H1 (cell line): ENCODE results near the gene SEMA3G. TPM values are rescaled to one million over a fixed set of nuclear protein-coding genes. Genes with fewer than 3 reads are reported as not detected.
A peak's percentile ranks its signal among the peaks of the same experiment; 100 is the strongest.

Experiments
- CTCF ChIA-PET: fragments of 300-600 bp; sonication (Branson Sonifier 250); formaldehyde crosslinking; loops from one replicate; lab custom pipeline; 2021; ENCODE audit not compliant: partially characterized antibody; lab: Charles Lee
- POLR2A ChIA-PET: fragments of 300-600 bp; sonication (Branson Sonifier 250); formaldehyde crosslinking; loops from one replicate; lab custom pipeline; 2021; ENCODE audit warnings: inconsistent platforms; ENCODE audit not compliant: partially characterized antibody; lab: Charles Lee
- DNase-seq, 2 experiments: peaks; one replicate each; pipeline versions ENCODE4 v3.0.0 to v3.0.0-alpha.2; 2010 to 2022; ENCODE audit warnings: low spot score in 2 of 2, low read depth in 1 of 2, mixed read lengths in 1 of 2
- FAIRE-seq: peaks from 2 replicates; lab custom pipeline; 2011; peaks lifted over from hg19 to GRCh38; lab: Jason Lieb, UNC
- H2AFZ ChIP-seq: 2 replicates; pipeline ENCODE4 v1.8.1; 2012; ENCODE audit warnings: low read length, inconsistent platforms
- H2AK5ac ChIP-seq: 2 replicates; pipeline ENCODE4 v1.6.1; 2013; ENCODE audit warnings: low read depth, low read length
- H2BK120ac ChIP-seq: replicated peaks from 2 replicates; pipeline ENCODE3; 2013; ENCODE audit warnings: low read depth, low read length, inconsistent platforms
- H2BK12ac ChIP-seq: 2 replicates; pipeline ENCODE4 v1.6.1; 2013; ENCODE audit warnings: low read depth, low read length
- H2BK15ac ChIP-seq: 2 replicates; pipeline ENCODE4 v1.6.1; 2013; ENCODE audit warnings: low read length
- H2BK20ac ChIP-seq: 2 replicates; pipeline ENCODE4 v1.6.1; 2013; ENCODE audit warnings: low read length
- H2BK5ac ChIP-seq: 2 replicates; pipeline ENCODE4 v1.6.1; 2013; ENCODE audit warnings: low read depth, low read length
- H3K14ac ChIP-seq: 2 replicates; pipeline ENCODE4 v1.6.1; 2013; ENCODE audit warnings: inconsistent platforms; ENCODE audit not compliant: insufficient read length
- H3K18ac ChIP-seq: 2 replicates; pipeline ENCODE4 v1.6.1; 2013; ENCODE audit warnings: low read length; ENCODE audit errors: extremely low read depth
- H3K23ac ChIP-seq: 2 replicates; pipeline ENCODE4 v1.6.1; 2013; ENCODE audit warnings: inconsistent platforms; ENCODE audit not compliant: insufficient read length
- H3K23me2 ChIP-seq: 2 replicates; pipeline ENCODE4 v1.6.1; 2013; ENCODE audit warnings: low read depth, low read length
- H3K27ac ChIP-seq: 2 replicates; pipeline ENCODE4 v1.6.1; 2011; ENCODE audit warnings: low read depth, low read length, inconsistent platforms
- H3K27me3 ChIP-seq, 4 experiments: replicated peaks in 1 of 4; 1 replicate in 1 of 4; 2 replicates in 3 of 4; pipeline versions ENCODE4 v1.6.1 to v1.8.1; 2011 to 2013; ENCODE audit warnings: low read length in 3 of 4, mild to moderate bottlenecking in 3 of 4, inconsistent platforms in 2 of 4, mixed read lengths in 2 of 4, moderate library complexity in 1 of 4; ENCODE audit not compliant: control insufficient read depth in 3 of 4, insufficient read depth in 3 of 4; ENCODE audit errors: extremely low read depth in 1 of 4
- H3K36me3 ChIP-seq, 4 experiments: 2 replicates each; pipeline versions ENCODE4 v1.6.1 to v1.8.1; 2011 to 2013; ENCODE audit warnings: mild to moderate bottlenecking in 4 of 4, low read length in 3 of 4, moderate library complexity in 2 of 4, control low read depth in 1 of 4, inconsistent platforms in 1 of 4; ENCODE audit not compliant: insufficient read depth in 4 of 4, control insufficient read depth in 2 of 4
- H3K4ac ChIP-seq: replicated peaks from 2 replicates; pipeline ENCODE3; 2013; ENCODE audit warnings: low read length, low read depth, mixed read lengths, inconsistent platforms; ENCODE audit not compliant: insufficient read length
- H3K4me1 ChIP-seq, 4 experiments: replicated peaks in 1 of 4; 1 replicate in 1 of 4; 2 replicates in 3 of 4; pipeline versions ENCODE4 v1.6.1 to v1.8.1; 2011 to 2013; ENCODE audit warnings: low read length in 3 of 4, inconsistent platforms in 2 of 4, mixed read lengths in 1 of 4; ENCODE audit not compliant: insufficient read depth in 4 of 4, control insufficient read depth in 3 of 4
- H3K4me2 ChIP-seq, 2 experiments: 2 replicates each; pipeline versions ENCODE4 v1.6.1 to v1.8.1; 2011 to 2013; ENCODE audit warnings: low read depth in 2 of 2, low read length in 2 of 2, control low read depth in 1 of 2, inconsistent platforms in 1 of 2, mild to moderate bottlenecking in 1 of 2; ENCODE audit not compliant: insufficient read depth in 1 of 2
- H3K4me3 ChIP-seq, 4 experiments: fragments of 200-600, 300-600 bp in 1 of 4; sonication (generic), shearing (Covaris generic), sonication (Bioruptor Twin) in 1 of 4; 2 replicates each; pipeline versions ENCODE4 v1.5.1 to v1.8.1; 2011 to 2016; ENCODE audit warnings: low read length in 4 of 4, low read depth in 3 of 4, control low read depth in 2 of 4, inconsistent platforms in 2 of 4, mild to moderate bottlenecking in 2 of 4, mixed read lengths in 1 of 4, moderate library complexity in 1 of 4; ENCODE audit not compliant: insufficient read depth in 2 of 4; ENCODE audit errors: extremely low read depth in 1 of 4
- H3K56ac ChIP-seq: replicated peaks from 2 replicates; pipeline ENCODE3; 2013; ENCODE audit warnings: low read depth, mild to moderate bottlenecking, mixed read lengths, low read length, inconsistent platforms; ENCODE audit not compliant: insufficient read length
- H3K79me1 ChIP-seq: 2 replicates; pipeline ENCODE4 v1.6.1; 2013; ENCODE audit warnings: low read depth, low read length, control low read depth
- H3K79me2 ChIP-seq, 2 experiments: 2 replicates each; pipeline versions ENCODE4 v1.6.1 to v1.8.1; 2012 to 2013; ENCODE audit warnings: low read length in 2 of 2, mild to moderate bottlenecking in 2 of 2, inconsistent platforms in 1 of 2; ENCODE audit not compliant: insufficient read depth in 2 of 2, control insufficient read depth in 1 of 2
- H3K9ac ChIP-seq, 4 experiments: replicated peaks in 1 of 4; 1 replicate in 1 of 4; 2 replicates in 3 of 4; pipeline versions ENCODE4 v1.6.1 to v1.8.1; 2011 to 2013; ENCODE audit warnings: low read depth in 3 of 4, low read length in 3 of 4, control low read depth in 2 of 4, mild to moderate bottlenecking in 2 of 4, moderate library complexity in 2 of 4, inconsistent platforms in 1 of 4; ENCODE audit errors: extremely low read depth in 1 of 4
- H3K9me3 ChIP-seq, 2 experiments: 2 replicates each; pipeline versions ENCODE4 v1.6.1 to v1.8.1; 2012 to 2013; ENCODE audit warnings: mild to moderate bottlenecking in 2 of 2, moderate library complexity in 2 of 2, control low read depth in 1 of 2, inconsistent platforms in 1 of 2, low read depth in 1 of 2, low read length in 1 of 2, mixed read lengths in 1 of 2; ENCODE audit not compliant: insufficient read depth in 2 of 2
- H4K20me1 ChIP-seq, 2 experiments: replicated peaks in 1 of 2; 2 replicates each; pipeline versions ENCODE3 to v1.8.1; 2011 to 2013; ENCODE audit warnings: inconsistent platforms in 2 of 2, low read length in 2 of 2, mild to moderate bottlenecking in 1 of 2; ENCODE audit not compliant: insufficient read depth in 2 of 2, control insufficient read depth in 1 of 2
- H4K5ac ChIP-seq: 2 replicates; pipeline ENCODE4 v1.6.1; 2013; ENCODE audit warnings: low read length, low read depth, mixed read lengths, inconsistent platforms; ENCODE audit not compliant: insufficient read length
- H4K8ac ChIP-seq: 2 replicates; pipeline ENCODE4 v1.8.0; 2013; ENCODE audit warnings: mild to moderate bottlenecking, moderate library complexity, low read length, inconsistent platforms; ENCODE audit not compliant: insufficient read depth; ENCODE audit errors: extremely low read depth
- H4K91ac ChIP-seq: replicated peaks from 2 replicates; pipeline ENCODE3; 2013; ENCODE audit warnings: low read length, mixed read lengths, inconsistent platforms; ENCODE audit not compliant: insufficient read length
- ASH2L ChIP-seq: fragments of 200-600, 300-600 bp; sonication (generic); IDR thresholded peaks from one replicate; pipeline ENCODE4 v1.7.1; 2017; ENCODE audit warnings: low read length
- KDM5A ChIP-seq: fragments of 200-600 bp; IDR thresholded peaks from 2 replicates; pipeline ENCODE4 v1.7.1; 2012; ENCODE audit warnings: mild to moderate bottlenecking, low read length, inconsistent platforms, mixed read lengths
- POLR2AphosphoS5 ChIP-seq: IDR thresholded peaks from 2 replicates; pipeline ENCODE4 v1.6.1; 2011; ENCODE audit warnings: low read depth, low read length
- RAD21 ChIP-seq, 2 experiments: IDR thresholded peaks in 1 of 2; conservative IDR thresholded peaks in 1 of 2; 2 replicates each; pipeline ENCODE4 v1.6.1; 2011; ENCODE audit warnings: low read depth in 2 of 2, low read length in 2 of 2, improper control_type of control experiment in 1 of 2, inconsistent platforms in 1 of 2, mild to moderate bottlenecking in 1 of 2, moderate library complexity in 1 of 2
- RBBP5 ChIP-seq: IDR thresholded peaks from 2 replicates; pipeline ENCODE4 v1.7.1; 2012; ENCODE audit warnings: low read depth, mild to moderate bottlenecking, inconsistent platforms, low read length, moderate library complexity, borderline replicate concordance
- WGBS, 2 experiments: shearing (Covaris generic) in 1 of 2; methylation state at CpG; one replicate each; pipeline versions ENCODE4 v1.1.6 to v1.1.7; 2013 to 2015; ENCODE audit warnings: low lambda C conversion rate in 2 of 2, mixed read lengths in 2 of 2, inconsistent platforms in 1 of 2, low coverage in 1 of 2, missing lambda C conversion rate in 1 of 2; ENCODE audit not compliant: insufficient replicate concordance in 2 of 2, insufficient coverage in 1 of 2, insufficient read length in 1 of 2; ENCODE audit errors: extremely low coverage in 1 of 2, missing lambda C conversion rate in 1 of 2; 5-methylcytosine and 5-hydroxymethylcytosine counted together
- polyA plus RNA-seq, 7 experiments: library from polyadenylated mRNA; depleted of rRNA in 3 of 7; stranded (reverse) in 5 of 7; unstranded in 2 of 7; fragments of >200 nt in 5 of 7; fragments of 200-250 nt in 2 of 7; gene quantifications; 1 replicate in 5 of 7; 2 replicates in 1 of 7; 4 replicates in 1 of 7; pipeline versions ENCODE4 v1.2.1 to v1.2.3, GENCODE V29; 2011 to 2013; ENCODE audit warnings: missing spikeins in 2 of 7, mixed read lengths in 2 of 7
- total RNA-seq: library from RNA; stranded (reverse); fragmentation: NEBNext Ultra II Directional; extraction: Animal tissue kit (Norgen Biotek cat#: 25700); gene quantifications from 2 replicates; pipeline ENCODE4 v1.2.1, GENCODE V29; 2021
- TF ChIP-seq, protein P1 (sequence below), 3 experiments: IDR thresholded peaks; 1 replicate in 2 of 3; 2 replicates in 1 of 3; pipeline versions ENCODE4 v1.5.1 to v1.6.1; 2011; ENCODE audit warnings: low read length in 3 of 3, mild to moderate bottlenecking in 3 of 3, inconsistent platforms in 2 of 3, low read depth in 1 of 3, moderate library complexity in 1 of 3; ENCODE audit not compliant: insufficient read depth in 1 of 3; ENCODE audit errors: control extremely low read depth in 1 of 3

Gene SEMA3G
- total and polyA plus RNA-seq, 2 of the 8 experiments (the other 6 are each of a cell fraction or from before 2014, with no cell fraction given) = 0.95 to 1.5 TPM

- H2BK15ac ChIP-seq = no peak overlapping the region
- no peak overlapping the region for H2AK5ac ChIP-seq
- no peaks in the 10 kb centered on the region for H3K23me2 ChIP-seq
- ChIA-PET CTCF (interaction anchor here (0.9 to 4.4 kb wide), 25 partner anchors 10 to 415 kb away, joined by 3 to 23 read pairs (median 4); no protein-coding TSS in a partner anchor), POLR2A (interaction anchor here (0.8 to 10.5 kb wide), 2 partner anchors 18 to 29 kb away, joined by 4 to 112 read pairs; partner anchors contain the start of gene SEMA3G)
- H4K20me1 ChIP-seq = no peaks in the 10 kb centered on the region
- H3K18ac ChIP-seq = no peak overlapping the region
- no peak overlapping the region for H3K27ac ChIP-seq
- H3K23ac ChIP-seq = no peak overlapping the region
- no peak overlapping the region for H2BK120ac ChIP-seq
- no peak overlapping the region for H3K14ac ChIP-seq
- H4K8ac ChIP-seq = no peak overlapping the region
- FAIRE-seq = peak; percentile 95
- no peaks in the 10 kb centered on the region for H3K79me1 ChIP-seq
- no peak overlapping the region for H2BK12ac ChIP-seq
- H4K91ac ChIP-seq = no peak overlapping the region
- DNase-seq = no peak
- no peaks in the 10 kb centered on the region for H3K27me3 ChIP-seq
- no peaks in the 10 kb centered on the region for H3K36me3 ChIP-seq
- H3K4me2 ChIP-seq = no peak overlapping the region
- H2BK5ac ChIP-seq = no peak overlapping the region
- no peak overlapping the region for H3K56ac ChIP-seq
- no peaks in the 10 kb centered on the region for H3K9me3 ChIP-seq
- no peak overlapping the region for H4K5ac ChIP-seq
- TF ChIP-seq RBBP5 (no peak), ASH2L (no peak), POLR2AphosphoS5 (no peak), RAD21 (IDR thresholded peaks at IDR 0.05 in 1 of 2, conservative IDR thresholded peaks at IDR 0.05 in 1 of 2; ENCODE audit: low read depth in 2 of 2, low read length in 2 of 2) (peak; percentile 80 to 86), KDM5A (no peak)
- TF ChIP-seq, protein P1, sequence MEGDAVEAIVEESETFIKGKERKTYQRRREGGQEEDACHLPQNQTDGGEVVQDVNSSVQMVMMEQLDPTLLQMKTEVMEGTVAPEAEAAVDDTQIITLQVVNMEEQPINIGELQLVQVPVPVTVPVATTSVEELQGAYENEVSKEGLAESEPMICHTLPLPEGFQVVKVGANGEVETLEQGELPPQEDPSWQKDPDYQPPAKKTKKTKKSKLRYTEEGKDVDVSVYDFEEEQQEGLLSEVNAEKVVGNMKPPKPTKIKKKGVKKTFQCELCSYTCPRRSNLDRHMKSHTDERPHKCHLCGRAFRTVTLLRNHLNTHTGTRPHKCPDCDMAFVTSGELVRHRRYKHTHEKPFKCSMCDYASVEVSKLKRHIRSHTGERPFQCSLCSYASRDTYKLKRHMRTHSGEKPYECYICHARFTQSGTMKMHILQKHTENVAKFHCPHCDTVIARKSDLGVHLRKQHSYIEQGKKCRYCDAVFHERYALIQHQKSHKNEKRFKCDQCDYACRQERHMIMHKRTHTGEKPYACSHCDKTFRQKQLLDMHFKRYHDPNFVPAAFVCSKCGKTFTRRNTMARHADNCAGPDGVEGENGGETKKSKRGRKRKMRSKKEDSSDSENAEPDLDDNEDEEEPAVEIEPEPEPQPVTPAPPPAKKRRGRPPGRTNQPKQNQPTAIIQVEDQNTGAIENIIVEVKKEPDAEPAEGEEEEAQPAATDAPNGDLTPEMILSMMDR (IDR thresholded peaks at IDR 0.05; ENCODE audit: control extremely low read depth in 1 of 3, insufficient read depth in 1 of 3, low read depth in 1 of 3, low read length in 3 of 3) = peak in 2 of 3 experiments; percentile 79 to 81; a peak in 3 of 4 replicates
- H3K79me2 ChIP-seq = no peaks in the 10 kb centered on the region
- H2AFZ ChIP-seq = no peak overlapping the region
- H2BK20ac ChIP-seq = no peak overlapping the region
- no peak overlapping the region for H3K9ac ChIP-seq
- no peak overlapping the region for H3K4me3 ChIP-seq
- peaks cover 0 to under 1% (median 0%) of the 10 kb centered on the region in 4 experiments; a peak in 1 of 7 replicates for H3K4me1 ChIP-seq
- WGBS, 2 experiments = 39% methylated on average over 7 of the region's 7 CpGs; no CpG with 5 or more reads in 1 of the 2 experiments
- H3K4ac ChIP-seq = no peak overlapping the region
These were observed 16.5 kb downstream of the SEMA3G start for GRCh38 chr3:52428151-52429005.
